GM13976 (cell line): ENCODE data around the gene ESF1.

Experiments
- DNase-seq: peaks from one replicate; pipeline ENCODE4 v3.0.0; 2012; ENCODE audit warnings: low spot score
- CTCF ChIP-seq: IDR thresholded peaks from 2 replicates; pipeline ENCODE4 v1.5.1; 2012; ENCODE audit warnings: borderline replicate concordance, mild to moderate bottlenecking; ENCODE audit not compliant: insufficient read depth; ENCODE audit errors: extremely low read depth, missing control alignments, control extremely low read depth
- in situ Hi-C: fragments of 300-500 bp; cut with MboI; formaldehyde crosslinking; loops from one replicate; pipeline ENCODE4 v1.12.0; 2022; ENCODE audit warnings: low sequenced_read_pairs, mixed read lengths, inconsistent platforms; ENCODE audit not compliant: unreplicated experiment

The ESF1 gene

DNA sequence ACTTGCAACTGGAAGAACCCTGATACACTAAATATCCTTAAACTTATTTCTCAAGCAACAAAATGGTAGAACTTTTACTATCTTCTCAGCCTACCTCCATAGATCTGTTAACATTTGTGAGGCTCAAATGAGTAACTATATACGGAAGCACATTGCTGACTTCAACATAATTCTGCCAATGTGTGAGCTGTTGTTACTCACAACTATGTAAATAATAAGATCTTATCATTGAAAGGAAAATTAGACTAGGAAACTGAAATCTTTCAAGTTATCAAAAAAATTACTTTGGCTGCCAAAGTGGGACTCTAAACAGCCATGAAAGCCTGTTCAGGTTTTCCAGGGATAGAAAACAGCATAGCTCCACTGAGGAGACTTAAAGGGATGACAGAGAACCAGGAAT is 105.8 kb downstream of the ESF1 start:
- in situ Hi-C loops = no loop called here
- DNase-seq = no peak
- no peak for TF ChIP-seq CTCF

DNA sequence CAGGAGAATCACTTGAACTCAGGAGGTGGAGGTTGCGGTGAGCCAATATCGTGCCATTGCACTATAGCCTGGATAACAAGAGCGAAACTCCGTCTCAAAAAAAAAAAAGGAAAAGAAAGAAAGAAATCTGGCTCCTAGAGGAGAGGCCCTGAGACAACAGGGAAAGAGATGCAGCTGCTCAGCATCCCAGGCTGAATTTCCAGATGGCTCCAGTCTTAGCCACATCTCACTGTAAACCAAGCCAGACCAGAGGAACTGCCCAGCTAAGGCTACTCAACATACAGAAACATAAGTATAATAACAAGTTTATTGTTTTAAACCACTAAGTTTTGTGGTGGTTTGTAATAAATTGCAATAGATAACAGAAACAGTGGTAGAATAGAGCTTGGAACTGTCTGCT is 107.5 kb downstream of the ESF1 start:
- in situ Hi-C loops = no loop called here
- TF ChIP-seq CTCF = no peak
- DNase-seq = no peak

GRCh38 chr20:13676682-13677081 is 108.0 kb downstream of the ESF1 start:
- in situ Hi-C loops = no loop called here
- DNase-seq = no peak
- TF ChIP-seq CTCF = no peak

DNA sequence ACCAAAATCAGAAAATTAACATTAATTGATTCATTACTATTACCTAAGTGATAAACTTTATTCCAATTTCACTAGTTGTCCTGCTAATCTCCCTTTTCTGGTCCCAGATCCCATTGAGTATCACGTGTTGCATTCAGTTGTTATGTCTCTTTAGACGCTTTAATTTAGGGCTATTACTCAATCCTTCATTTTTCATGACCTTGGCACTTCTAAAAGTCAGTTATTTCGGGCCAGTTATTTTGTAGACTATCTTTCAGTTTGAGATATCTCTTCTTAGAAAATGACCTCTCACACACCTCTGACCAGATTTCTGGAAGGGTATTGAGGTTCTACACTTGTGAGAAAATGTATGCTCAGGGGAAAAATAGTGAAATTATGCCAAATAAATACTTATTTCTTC is 112.0 kb downstream of the ESF1 start:
- in situ Hi-C loops = no loop called here
- no peak for DNase-seq
- TF ChIP-seq CTCF = no peak

- TF ChIP-seq CTCF = no peak
- DNase-seq = no peak
- in situ Hi-C loops = no loop called here
Observed at GRCh38 chr20:13671916-13672378, 112.8 kb downstream of the ESF1 start.

GRCh38 chr20:13671512-13671911 is 113.2 kb downstream of the ESF1 start:
- DNase-seq = no peak
- in situ Hi-C loops = no loop called here
- no peak for TF ChIP-seq CTCF

DNA sequence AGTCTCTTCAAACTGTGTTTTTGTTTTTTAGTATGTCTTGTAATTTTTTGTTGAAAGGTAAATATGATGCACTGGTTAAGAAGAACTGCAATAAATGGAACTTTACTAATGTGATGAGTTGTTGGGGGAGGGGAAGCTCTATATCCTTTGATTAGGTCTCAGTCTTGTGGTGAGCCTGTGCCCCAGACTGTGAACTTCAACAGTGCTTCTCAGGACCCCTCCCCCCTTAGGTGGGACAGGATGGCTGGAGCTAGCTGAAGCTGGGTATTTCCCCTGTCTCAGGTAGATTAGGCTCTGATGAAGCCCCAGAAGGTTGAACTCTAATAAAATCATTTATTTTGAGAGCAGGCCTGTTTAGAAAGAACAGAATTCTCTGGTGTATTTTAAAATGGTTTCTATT is 114.6 kb downstream of the ESF1 start:
- TF ChIP-seq CTCF = no peak
- in situ Hi-C loops = no loop called here
- no peak for DNase-seq
